ENCODE data around the gene ABHD12.

DNA sequence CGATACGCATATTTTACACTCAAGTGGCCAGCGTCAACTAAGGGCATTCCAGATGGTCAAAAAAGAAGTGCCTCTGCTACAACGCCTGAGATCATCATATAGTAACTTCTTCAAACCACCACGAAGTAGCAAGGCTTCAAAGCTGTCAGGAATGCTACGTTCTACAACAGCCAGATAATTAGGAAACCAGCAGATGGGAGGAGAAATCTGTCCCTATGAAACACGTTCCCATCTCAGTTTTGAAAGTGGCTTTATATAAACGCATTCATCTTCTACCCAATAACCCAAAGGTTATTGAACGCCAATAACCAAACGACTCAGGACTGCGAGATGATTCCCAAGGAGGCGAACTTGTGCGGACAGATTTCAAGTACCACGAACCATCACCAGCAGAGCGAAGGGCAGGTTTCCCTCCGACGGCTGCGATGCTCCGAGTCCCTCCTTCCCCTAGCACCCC, 1.2 kb downstream of the ABHD12 start:
- TF ChIP-seq, protein P1, sequence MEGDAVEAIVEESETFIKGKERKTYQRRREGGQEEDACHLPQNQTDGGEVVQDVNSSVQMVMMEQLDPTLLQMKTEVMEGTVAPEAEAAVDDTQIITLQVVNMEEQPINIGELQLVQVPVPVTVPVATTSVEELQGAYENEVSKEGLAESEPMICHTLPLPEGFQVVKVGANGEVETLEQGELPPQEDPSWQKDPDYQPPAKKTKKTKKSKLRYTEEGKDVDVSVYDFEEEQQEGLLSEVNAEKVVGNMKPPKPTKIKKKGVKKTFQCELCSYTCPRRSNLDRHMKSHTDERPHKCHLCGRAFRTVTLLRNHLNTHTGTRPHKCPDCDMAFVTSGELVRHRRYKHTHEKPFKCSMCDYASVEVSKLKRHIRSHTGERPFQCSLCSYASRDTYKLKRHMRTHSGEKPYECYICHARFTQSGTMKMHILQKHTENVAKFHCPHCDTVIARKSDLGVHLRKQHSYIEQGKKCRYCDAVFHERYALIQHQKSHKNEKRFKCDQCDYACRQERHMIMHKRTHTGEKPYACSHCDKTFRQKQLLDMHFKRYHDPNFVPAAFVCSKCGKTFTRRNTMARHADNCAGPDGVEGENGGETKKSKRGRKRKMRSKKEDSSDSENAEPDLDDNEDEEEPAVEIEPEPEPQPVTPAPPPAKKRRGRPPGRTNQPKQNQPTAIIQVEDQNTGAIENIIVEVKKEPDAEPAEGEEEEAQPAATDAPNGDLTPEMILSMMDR (IDR thresholded peaks at IDR 0.05): no peak
- TF ChIP-seq POLR2A (IDR thresholded peaks at IDR 0.05): no peak
